A549 (cell line): Measurements from ENCODE around the gene HBS1L. TPM values are rescaled to one million over a fixed set of nuclear protein-coding genes. Genes with fewer than 3 reads are reported as not detected.
"Not testable (repeated sequence)": the region's sequence is repeated elsewhere in the genome, so short reads cannot be mapped to it uniquely, and the experiment has no call there.

Source experiments
- ATAC-seq, 2 experiments: fragments of 200-7000 bp in 1 of 2; fragments of >200 bp in 1 of 2; cut with Nextera tagmentation in 1 of 2; cut with Tn5 transposase in 1 of 2; 3 replicates each; pipeline versions ENCODE4 v1.8.0 to v1.9.1; 2018 to 2020; ENCODE audit warnings: mild to moderate bottlenecking in 1 of 2, moderate library complexity in 1 of 2
- CTCF ChIA-PET: fragments of 300-600 bp; sonication (Branson Sonifier 250); formaldehyde crosslinking; extraction: SDS; loops from one replicate; lab custom pipeline; 2021; ENCODE audit warnings: antibody characterized with exemption, inconsistent platforms; lab: Yijun Ruan, JAX
- POLR2A ChIA-PET: fragments of 350-600 bp; formaldehyde crosslinking; extraction: SDS; loops from one replicate; lab custom pipeline; 2021; ENCODE audit warnings: antibody characterized with exemption, inconsistent platforms; lab: Yijun Ruan, JAX
- DNase-seq, 2 experiments: peaks; one replicate each; pipeline versions ENCODE4 v3.0.0 to v3.0.0-alpha.2; 2011 to 2016; ENCODE audit warnings: low read depth in 1 of 2, low spot score in 1 of 2
- FAIRE-seq: peaks from 2 replicates; lab custom pipeline; 2011; peaks lifted over from hg19 to GRCh38; lab: Jason Lieb, UNC
- H3K27ac ChIP-seq, 2 experiments: fragments of >200 bp; sonication (Bioruptor Twin); formaldehyde crosslinking; 3 replicates each; pipeline ENCODE4 v1.5.1; 2016 to 2017
- H3K4me1 ChIP-seq: fragments of >200 bp; sonication (Bioruptor Twin); formaldehyde crosslinking; 3 replicates; pipeline ENCODE4 v1.6.1; 2016
- H3K4me2 ChIP-seq: fragments of >200 bp; sonication (Bioruptor Twin); formaldehyde crosslinking; 3 replicates; pipeline ENCODE4 v1.6.1; 2016
- H3K4me3 ChIP-seq: fragments of >200 bp; sonication (Bioruptor Twin); formaldehyde crosslinking; 3 replicates; pipeline ENCODE4 v1.5.1; 2016
- H3K9me3 ChIP-seq: fragments of >200 bp; sonication (Bioruptor Twin); formaldehyde crosslinking; 3 replicates; pipeline ENCODE4 v1.6.1; 2016
- CBX2 ChIP-seq: fragments of 200-600 bp; sonication (generic); IDR thresholded peaks from 2 replicates; pipeline ENCODE4 v1.6.1; 2016; ENCODE audit warnings: low read depth, mild to moderate bottlenecking, borderline replicate concordance
- CBX8 ChIP-seq: fragments of 200-600 bp; sonication (generic); IDR thresholded peaks from 2 replicates; pipeline ENCODE4 v1.6.1; 2016
- CEBPB ChIP-seq, 2 experiments: fragments of >200 bp in 1 of 2; sonication (Bioruptor Twin) in 1 of 2; formaldehyde crosslinking in 1 of 2; IDR thresholded peaks; 2 replicates each; pipeline ENCODE4 v1.6.1; 2012 to 2016
- CHD2 ChIP-seq: fragments of 150-350 bp; IDR thresholded peaks from 2 replicates; pipeline ENCODE4 v1.6.1; 2014; ENCODE audit warnings: low read length; ENCODE audit not compliant: partially characterized antibody
- EHMT2 ChIP-seq: fragments of 200-600 bp; sonication (generic); IDR thresholded peaks from 2 replicates; pipeline ENCODE4 v1.6.1; 2016; ENCODE audit warnings: antibody characterized with exemption, low read depth, mild to moderate bottlenecking, moderate library complexity
- ELK1 ChIP-seq: fragments of 150-350 bp; IDR thresholded peaks from 2 replicates; pipeline ENCODE4 v1.6.1; 2014; ENCODE audit warnings: low read depth, mild to moderate bottlenecking, low read length
- EP300 ChIP-seq, 2 experiments: fragments of >200 bp; sonication (Bioruptor Twin); formaldehyde crosslinking; IDR thresholded peaks; 2 replicates in 1 of 2; 3 replicates in 1 of 2; pipeline ENCODE4 v1.6.1; 2016 to 2017
- ESRRA ChIP-seq: fragments of 150-350 bp; IDR thresholded peaks from 2 replicates; pipeline ENCODE4 v1.6.1; 2014; ENCODE audit warnings: mild to moderate bottlenecking, low read length, borderline replicate concordance
- FOSB ChIP-seq: fragments of 250-450 bp; sonication (Bioruptor Pico); IDR thresholded peaks from 2 replicates; pipeline ENCODE4 v1.5.0; 2020; ENCODE audit warnings: mild to moderate bottlenecking, moderate library complexity
- FOXS1 ChIP-seq: fragments of 250-450 bp; sonication (Bioruptor Pico); IDR thresholded peaks from 2 replicates; pipeline ENCODE4 v1.5.0; 2020; ENCODE audit warnings: mild to moderate bottlenecking, moderate library complexity
- HES2 ChIP-seq: fragments of >200 bp; sonication (Bioruptor Twin); formaldehyde crosslinking; IDR thresholded peaks from 2 replicates; pipeline ENCODE4 v1.6.1; 2016
- HOXB13 ChIP-seq: fragments of 250-450 bp; sonication (Bioruptor Pico); IDR thresholded peaks from 2 replicates; pipeline ENCODE4 v1.5.0; 2020; ENCODE audit warnings: low read depth, mild to moderate bottlenecking, moderate library complexity
- KDM5A ChIP-seq: fragments of 200-600 bp; sonication (generic); IDR thresholded peaks from 2 replicates; pipeline ENCODE4 v1.6.1; 2016; ENCODE audit warnings: antibody characterized with exemption, mild to moderate bottlenecking
- NPAS2 ChIP-seq: fragments of 250-450 bp; sonication (Bioruptor Pico); IDR thresholded peaks from 2 replicates; pipeline ENCODE4 v1.8.0; 2022; ENCODE audit warnings: mild to moderate bottlenecking, moderate library complexity, borderline replicate concordance
- POLR2A ChIP-seq: IDR thresholded peaks from 2 replicates; pipeline ENCODE4 v1.6.1; 2012; ENCODE audit warnings: mild to moderate bottlenecking, low read length
- POLR2AphosphoS2 ChIP-seq: conservative IDR thresholded peaks from 2 replicates; pipeline ENCODE4 v1.6.1; 2012; ENCODE audit warnings: low read length, improper control_type of control experiment, inconsistent platforms
- TFCP2L1 ChIP-seq: fragments of 250-450 bp; sonication (Bioruptor Pico); IDR thresholded peaks from 2 replicates; pipeline ENCODE4 v1.5.0; 2021; ENCODE audit warnings: mild to moderate bottlenecking
- ZC3H11A ChIP-seq: fragments of 450-650 bp; IDR thresholded peaks from 2 replicates; pipeline ENCODE4 v1.6.1; 2014; ENCODE audit warnings: antibody characterized with exemption, mild to moderate bottlenecking
- ZSCAN20 ChIP-seq: fragments of 250-450 bp; sonication (Bioruptor Pico); IDR thresholded peaks from 2 replicates; pipeline ENCODE4 v1.8.0; 2022; ENCODE audit warnings: mild to moderate bottlenecking, moderate library complexity
- WGBS: methylation state at CpG from one replicate; pipeline ENCODE4 v1.1.6; 2017; ENCODE audit errors: missing lambda C conversion rate; 5-methylcytosine and 5-hydroxymethylcytosine counted together
- polyA plus RNA-seq, 4 experiments: library from polyadenylated mRNA; depleted of rRNA in 3 of 4; stranded (reverse); fragments of >200 nt; fragmentation: RNase III in 1 of 4; extraction: RNeasy Plus Mini Kit Qiagen cat#74134 plus additional on column Dnase treatment in 1 of 4; gene quantifications; 2 replicates in 3 of 4; 3 replicates in 1 of 4; pipeline ENCODE4 v1.2.3, GENCODE V29; 2011 to 2017
- TF ChIP-seq, protein P1 (sequence below): fragments of 450-650 bp; IDR thresholded peaks from 2 replicates; pipeline ENCODE4 v1.6.1; 2014; ENCODE audit warnings: antibody characterized with exemption

Gene HBS1L
- polyA plus RNA-seq, 2 of the 4 experiments (the other 2 are of a cell fraction) = 41.5 to 61.7 TPM

- no peak for DNase-seq
- Histone ChIP-seq H3K4me3 (no peak overlapping the region), H3K27ac (no peak overlapping the region), H3K4me1 (no peaks in the 10 kb centered on the region), H3K4me2 (no peak overlapping the region), H3K9me3 (no peaks in the 10 kb centered on the region)
- TF ChIP-seq NPAS2 (CRISPR knock-in tag) (no peak), CBX8 (no peak), POLR2A (no peak), ZSCAN20 (no peak), HES2 (no peak), TFCP2L1 (no peak), KDM5A (no peak), FOXS1 (CRISPR knock-in tag) (no peak), CHD2 (no peak), CBX2 (no peak), ESRRA (no peak), ELK1 (no peak), POLR2AphosphoS2 (no peak), HOXB13 (no peak), FOSB (CRISPR knock-in tag) (no peak)
- TF ChIP-seq, protein P1, sequence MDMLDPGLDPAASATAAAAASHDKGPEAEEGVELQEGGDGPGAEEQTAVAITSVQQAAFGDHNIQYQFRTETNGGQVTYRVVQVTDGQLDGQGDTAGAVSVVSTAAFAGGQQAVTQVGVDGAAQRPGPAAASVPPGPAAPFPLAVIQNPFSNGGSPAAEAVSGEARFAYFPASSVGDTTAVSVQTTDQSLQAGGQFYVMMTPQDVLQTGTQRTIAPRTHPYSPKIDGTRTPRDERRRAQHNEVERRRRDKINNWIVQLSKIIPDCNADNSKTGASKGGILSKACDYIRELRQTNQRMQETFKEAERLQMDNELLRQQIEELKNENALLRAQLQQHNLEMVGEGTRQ = no peak
- 51% methylated on average over 7 of the region's 7 CpGs for WGBS
- ChIA-PET CTCF (interaction anchor here (1.1 to 1.2 kb wide), 2 partner anchors 26 to 180 kb away, joined by 3 read pairs; no protein-coding TSS in a partner anchor), POLR2A (no interaction called here)
- ATAC-seq = peak in 1 of 2 experiments; percentile 19; a peak in 1 of 6 replicates
- no peak for FAIRE-seq
These were observed 8.1 kb upstream of the HBS1L start for GRCh38 chr6:135062735-135063134.

DNA sequence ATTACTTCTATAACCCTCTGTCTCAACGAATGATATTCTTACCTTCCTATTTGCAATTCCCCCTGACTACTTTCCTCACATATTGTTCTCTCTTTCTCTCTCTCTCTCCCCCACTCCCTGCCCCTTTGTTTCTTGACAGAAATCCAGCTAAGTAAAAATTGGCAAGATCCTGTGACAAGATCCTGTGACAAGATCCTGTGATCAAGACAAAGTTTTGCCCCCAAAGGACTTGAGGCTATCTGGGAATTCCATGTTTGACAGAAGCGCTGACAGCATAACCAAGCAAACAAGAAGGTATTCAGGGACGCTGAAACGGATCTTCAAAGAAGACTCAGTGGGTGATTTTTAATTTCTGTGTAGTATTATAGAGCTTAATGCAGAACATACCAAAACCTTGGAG is 5.5 kb upstream of the HBS1L start:
- Histone ChIP-seq H3K9me3 (no peaks in the 10 kb centered on the region), H3K4me2 (no peak overlapping the region), H3K4me1 (no peaks in the 10 kb centered on the region), H3K4me3 (no peak overlapping the region), H3K27ac (no peak overlapping the region)
- ChIA-PET POLR2A (no interaction called here), CTCF (no interaction called here)
- FAIRE-seq (no peak), DNase-seq (no peak), ATAC-seq (no peak)
- TF ChIP-seq CEBPB (IDR thresholded peaks at IDR 0.05) (no peak), ZSCAN20 (no peak)
- WGBS = 47% methylated on average over 4 of the region's 4 CpGs

DNA sequence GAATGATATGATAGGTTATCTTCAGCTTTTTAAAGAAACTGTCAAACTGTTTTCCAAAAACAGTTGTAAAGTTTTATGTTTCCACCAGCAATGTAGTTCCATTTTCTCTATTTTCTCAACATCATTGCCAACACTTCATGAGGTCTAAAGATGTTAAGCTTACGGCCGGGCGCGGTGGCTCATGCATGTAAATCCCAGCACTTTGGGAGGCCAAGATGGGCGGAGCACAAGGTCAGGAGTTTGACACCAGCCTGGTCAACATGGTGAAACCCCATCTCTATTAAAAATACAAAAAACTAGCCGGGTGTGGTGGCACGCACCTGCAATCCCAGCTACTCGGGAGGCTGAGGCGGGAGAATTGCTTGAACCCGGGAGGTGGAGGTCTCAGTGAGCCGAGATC is 3.7 kb upstream of the HBS1L start:
- H3K4me2 ChIP-seq, H3K27ac ChIP-seq, H3K4me1 ChIP-seq, DNase-seq, FAIRE-seq, H3K9me3 ChIP-seq, ATAC-seq, H3K4me3 ChIP-seq, CTCF ChIA-PET, POLR2A ChIA-PET: not testable (repeated sequence)
- 86% methylated on average over 11 of the region's 11 CpGs for WGBS

GRCh38 chr6:135056632-135057031 is 2.0 kb upstream of the HBS1L start:
- 81% methylated on average over 5 of the region's 5 CpGs for WGBS
- FAIRE-seq (no peak), ATAC-seq (no peak), DNase-seq (no peak)
- ChIA-PET POLR2A (no interaction called here), CTCF (no interaction called here)
- Histone ChIP-seq H3K4me3 (no peak overlapping the region), H3K9me3 (no peaks in the 10 kb centered on the region), H3K27ac (no peak overlapping the region), H3K4me1 (peaks cover 9% of the 10 kb centered on the region), H3K4me2 (no peak overlapping the region)
- TF ChIP-seq EHMT2 (no peak), EP300 (IDR thresholded peaks at IDR 0.05) (no peak), CBX2 (no peak), FOSB (CRISPR knock-in tag) (no peak), ZC3H11A (no peak)
